Measurements from ENCODE around the gene CCDC40.

CCDC40 gene

DNA sequence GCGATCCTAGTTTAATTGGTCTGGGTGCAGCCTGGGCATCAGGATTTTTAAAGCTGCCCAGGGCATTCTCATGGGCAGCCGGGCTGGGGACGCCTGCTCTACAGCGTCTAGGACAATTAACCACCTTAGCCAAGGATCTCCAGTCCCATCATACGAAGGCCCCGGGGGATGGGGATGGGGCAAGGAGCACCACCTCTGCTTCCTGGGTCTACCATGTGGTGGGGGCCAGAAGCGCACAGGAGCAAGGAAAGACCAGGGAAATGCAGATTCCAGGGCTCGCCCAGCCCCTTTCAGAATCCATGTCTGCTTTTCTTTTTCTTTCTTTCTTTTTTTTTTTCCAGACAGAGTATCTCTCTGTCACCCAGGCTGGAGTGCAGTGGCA, 30.1 kb upstream of the CCDC40 start:
- Mint-ChIP-seq H3K36me3 (peaks cover 0 to 2% of the 10 kb centered on the region in 2 donors), H3K27me3 (peaks cover 4% of the 10 kb centered on the region in 2 donors), H3K9me3 (no peaks in the 10 kb centered on the region), H3K4me1 (peaks cover 11 to 18% of the 10 kb centered on the region in 2 donors), H3K4me3 (peak overlapping the region in 1 of 2 donors; percentile 61), H3K27ac (no peak overlapping the region)
- DNase-seq, result no peak
- no peak for ATAC-seq (replicated peaks)

DNA sequence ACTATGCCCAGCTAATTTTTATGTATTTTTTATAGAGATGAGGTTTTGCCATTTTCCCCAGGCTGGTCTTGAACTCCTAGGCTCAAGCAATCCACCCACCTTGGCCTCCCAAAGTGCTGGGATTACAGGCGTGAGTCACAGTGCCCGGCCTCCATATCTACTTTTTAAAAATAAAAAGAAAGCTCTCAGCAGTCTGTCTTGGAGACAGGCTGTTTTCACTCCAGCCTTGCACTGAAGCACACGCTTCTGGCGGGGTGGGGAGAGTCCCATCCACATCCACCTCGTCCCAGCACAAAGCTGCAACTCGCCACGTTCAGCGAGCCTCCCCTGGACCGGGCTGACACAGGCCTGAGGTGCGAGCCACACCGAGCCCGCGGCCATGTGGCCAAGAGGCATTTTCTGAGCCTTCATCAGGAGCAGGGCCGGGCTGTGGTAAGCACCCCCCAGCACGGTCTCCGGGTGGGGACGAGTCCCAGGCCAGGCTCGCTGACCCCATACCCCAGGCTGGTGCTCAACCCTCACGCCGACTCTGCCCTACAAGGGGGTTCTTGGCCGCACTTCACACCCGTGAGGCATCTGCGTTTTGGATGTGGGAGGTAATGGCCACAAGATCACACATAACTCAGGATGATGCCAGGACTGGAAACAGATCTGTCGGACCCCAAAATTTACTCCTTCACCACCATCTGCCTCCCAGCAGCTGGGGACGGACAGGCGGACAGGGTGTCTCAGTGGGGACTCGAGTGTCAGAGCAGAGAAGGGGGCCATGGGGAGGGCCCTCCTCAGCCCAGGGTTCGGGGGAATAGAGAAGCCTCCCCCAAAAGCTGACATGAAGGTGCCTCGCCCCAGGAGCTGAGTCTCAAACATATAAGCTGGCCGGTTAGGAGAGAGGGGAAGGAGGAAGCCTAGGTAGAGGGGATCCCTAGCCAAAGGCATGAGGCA, 29.4 kb upstream of the CCDC40 start:
- DNase-seq (no peak), ATAC-seq (replicated peaks) (no peak)
- Mint-ChIP-seq H3K4me1 (peaks cover 11 to 18% of the 10 kb centered on the region in 2 donors), H3K4me3 (no peak overlapping the region), H3K9me3 (no peaks in the 10 kb centered on the region), H3K27ac (no peak overlapping the region), H3K36me3 (peaks cover 0 to 2% of the 10 kb centered on the region in 2 donors), H3K27me3 (peaks cover 4% of the 10 kb centered on the region in 2 donors)

DNA sequence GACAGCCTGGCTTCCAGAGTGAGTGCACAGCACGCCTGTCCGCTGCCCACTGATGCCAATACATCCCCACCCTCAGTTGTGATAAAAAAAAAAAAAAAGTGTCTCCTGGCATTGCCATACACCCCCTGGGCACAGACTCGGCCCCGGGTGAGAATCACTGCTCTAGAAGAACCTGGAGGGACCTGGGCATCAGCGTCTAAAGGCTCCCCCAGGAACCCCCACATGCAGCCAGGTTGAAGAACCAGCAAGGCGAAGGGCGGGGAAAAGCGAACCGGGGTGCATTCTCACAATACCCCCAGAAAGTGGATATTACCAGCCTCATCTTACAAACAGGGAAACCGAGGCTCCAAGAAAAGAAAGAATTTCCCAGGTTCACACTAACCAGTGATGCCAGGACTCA, 28.5 kb upstream of the CCDC40 start:
- peaks cover 11 to 18% of the 10 kb centered on the region in 2 donors for H3K4me1 Mint-ChIP-seq
- no peaks in the 10 kb centered on the region for H3K9me3 Mint-ChIP-seq
- ATAC-seq (replicated peaks), result no peak
- H3K36me3 Mint-ChIP-seq, result peaks cover 2 to 3% of the 10 kb centered on the region in 2 donors
- H3K27me3 Mint-ChIP-seq, result peaks cover 4% of the 10 kb centered on the region in 2 donors
- H3K27ac Mint-ChIP-seq, result no peak overlapping the region
- H3K4me3 Mint-ChIP-seq, result no peak overlapping the region
- no peak for DNase-seq

DNA sequence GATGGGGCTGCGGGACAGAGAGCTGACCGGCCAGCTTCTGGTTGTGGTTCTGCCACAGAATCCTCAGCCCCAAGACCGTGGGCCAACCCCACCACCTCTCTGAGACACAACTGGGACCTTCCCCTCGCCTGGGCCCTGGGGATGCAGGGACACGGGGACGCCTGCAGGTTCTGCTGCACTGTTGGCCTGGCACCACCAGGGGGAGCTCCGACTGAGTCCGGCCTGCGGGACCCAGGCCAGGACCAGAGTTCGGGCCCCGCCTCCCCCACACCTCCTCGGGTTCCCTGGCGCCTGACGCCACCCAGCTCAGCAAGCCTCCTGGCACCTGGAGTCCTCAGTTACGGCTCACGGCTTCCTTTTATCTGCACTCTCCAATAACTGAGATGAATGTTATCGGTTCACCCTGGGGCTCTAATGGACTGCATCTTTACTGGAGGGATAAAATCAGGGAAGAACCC, 28.0 kb upstream of the CCDC40 start:
- Mint-ChIP-seq H3K4me1 (peaks cover 11 to 18% of the 10 kb centered on the region in 2 donors), H3K9me3 (no peaks in the 10 kb centered on the region), H3K27me3 (peaks cover 4% of the 10 kb centered on the region in 2 donors), H3K4me3 (no peak overlapping the region), H3K36me3 (peaks cover 2 to 3% of the 10 kb centered on the region in 2 donors), H3K27ac (no peak overlapping the region)
- peak; percentile 92 to 94 for ATAC-seq (replicated peaks)
- peak; percentile 63 for DNase-seq

DNA sequence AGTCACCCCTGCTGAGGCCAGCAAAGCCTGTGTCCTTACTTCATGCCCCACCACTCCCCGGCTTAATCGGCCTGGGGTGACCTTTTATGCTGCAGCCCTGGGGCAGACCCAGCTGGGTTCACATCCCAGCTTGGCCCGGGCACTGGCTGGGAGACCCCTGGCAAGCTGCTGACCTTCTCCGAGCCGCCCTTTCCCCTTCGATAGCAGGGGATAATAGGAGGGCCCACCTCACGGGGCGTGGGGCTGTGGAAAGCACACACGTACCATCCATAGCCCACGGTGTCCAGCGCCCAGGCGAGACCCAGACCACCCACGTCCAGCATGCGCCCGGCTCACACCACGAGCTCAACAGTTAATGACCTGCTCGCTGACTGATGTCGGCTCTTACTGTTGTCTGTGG, 27.6 kb upstream of the CCDC40 start:
- peaks cover 4% of the 10 kb centered on the region in 2 donors for H3K27me3 Mint-ChIP-seq
- H3K36me3 Mint-ChIP-seq, result peaks cover 2 to 3% of the 10 kb centered on the region in 2 donors
- no peak overlapping the region for H3K27ac Mint-ChIP-seq
- H3K9me3 Mint-ChIP-seq, result no peaks in the 10 kb centered on the region
- DNase-seq (no peak), ATAC-seq (replicated peaks) (no peak)
- peaks cover 11 to 18% of the 10 kb centered on the region in 2 donors for H3K4me1 Mint-ChIP-seq
- no peak overlapping the region for H3K4me3 Mint-ChIP-seq

DNA sequence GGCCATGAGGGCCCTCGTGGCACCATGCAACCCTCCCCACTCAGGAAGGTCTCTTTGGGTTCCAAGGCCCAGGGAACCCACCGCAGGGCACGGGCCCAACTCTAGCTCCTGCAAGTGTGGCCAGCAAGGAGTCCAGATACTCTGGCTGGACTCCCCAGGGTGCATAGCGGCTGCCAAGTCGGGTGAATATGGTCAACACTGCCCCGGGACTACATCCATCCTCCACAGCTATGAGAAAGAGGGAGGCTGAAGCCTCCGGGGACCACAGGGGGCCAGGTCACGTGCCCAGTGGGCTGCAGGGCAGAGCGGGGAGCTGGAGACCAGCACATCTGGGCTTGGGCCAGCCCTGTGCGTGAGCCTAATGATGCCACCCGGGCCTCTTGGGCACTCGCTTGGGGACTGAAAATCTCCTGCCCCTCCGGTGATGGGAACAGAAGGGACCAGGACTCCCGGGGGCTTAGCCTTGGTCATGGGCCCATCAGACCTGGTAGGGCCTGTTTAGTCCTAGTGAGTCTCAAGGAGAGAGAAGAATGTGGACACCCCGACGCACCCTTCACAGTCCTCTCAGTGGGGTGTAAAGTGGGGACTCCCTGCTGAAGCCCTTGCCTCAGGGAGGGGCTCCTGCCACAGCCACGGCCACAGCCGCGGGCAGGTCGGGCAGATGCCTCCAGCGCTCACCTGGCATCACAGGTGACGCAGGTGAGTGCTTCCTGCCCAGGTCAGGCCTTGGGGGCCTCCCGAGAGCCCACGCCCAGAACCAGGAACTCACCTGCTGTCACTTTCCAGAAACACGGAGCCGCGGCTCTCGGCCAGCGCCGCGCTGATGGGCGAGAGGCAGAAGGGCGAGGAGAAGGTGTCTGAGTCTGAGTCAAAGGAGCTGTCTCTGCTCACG, 26.8 kb upstream of the CCDC40 start:
- no peak overlapping the region for H3K4me3 Mint-ChIP-seq
- no peak overlapping the region for H3K27ac Mint-ChIP-seq
- DNase-seq (no peak), ATAC-seq (replicated peaks) (no peak)
- peaks cover 5 to 6% of the 10 kb centered on the region in 2 donors for H3K36me3 Mint-ChIP-seq
- peaks cover 3 to 4% of the 10 kb centered on the region in 2 donors for H3K9me3 Mint-ChIP-seq
- H3K27me3 Mint-ChIP-seq, result peaks cover 4% of the 10 kb centered on the region in 2 donors
- peaks cover 11 to 18% of the 10 kb centered on the region in 2 donors for H3K4me1 Mint-ChIP-seq

- peaks cover 11 to 18% of the 10 kb centered on the region in 2 donors for H3K4me1 Mint-ChIP-seq
- H3K9me3 Mint-ChIP-seq, result peaks cover 3 to 4% of the 10 kb centered on the region in 2 donors
- H3K36me3 Mint-ChIP-seq, result peaks cover 6 to 9% of the 10 kb centered on the region in 2 donors
- DNase-seq, result no peak
- H3K4me3 Mint-ChIP-seq, result no peak overlapping the region
- H3K27me3 Mint-ChIP-seq, result peaks cover 4% of the 10 kb centered on the region in 2 donors
- ATAC-seq (replicated peaks), result no peak
- no peak overlapping the region for H3K27ac Mint-ChIP-seq
Measured at GRCh38 chr17:80010283-80010858, 26.1 kb upstream of the CCDC40 start.

DNA sequence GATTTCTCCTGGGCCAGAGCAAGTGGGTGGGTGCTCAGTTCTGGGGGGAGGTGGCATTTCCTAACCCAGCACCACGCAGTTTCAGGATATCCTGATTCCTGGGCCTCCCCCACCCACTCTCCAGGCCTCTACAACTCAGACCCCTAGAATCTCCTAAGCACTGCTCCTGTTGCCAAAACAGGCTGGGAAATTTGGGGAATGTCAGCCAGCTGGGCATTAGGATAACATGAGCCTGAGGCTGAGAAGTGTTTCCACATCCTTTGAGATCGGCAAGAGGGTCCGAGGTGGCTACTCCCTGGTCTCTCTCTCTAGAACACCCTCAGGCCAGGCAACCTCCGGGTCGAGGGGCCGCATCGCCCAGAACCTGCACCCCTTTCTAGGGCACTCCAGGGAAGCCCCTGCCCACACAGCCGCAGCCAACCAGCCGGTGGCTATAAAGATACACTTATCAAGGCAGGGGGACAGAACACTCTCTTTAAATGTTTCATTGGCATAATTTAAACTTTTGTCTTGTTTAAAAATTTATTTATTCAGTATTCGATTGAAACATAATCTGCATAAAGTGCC, 24.4 kb upstream of the CCDC40 start:
- H3K36me3 Mint-ChIP-seq, result peaks cover 6 to 9% of the 10 kb centered on the region in 2 donors
- no peak overlapping the region for H3K27ac Mint-ChIP-seq
- H3K9me3 Mint-ChIP-seq, result peaks cover 3 to 4% of the 10 kb centered on the region in 2 donors
- no peak overlapping the region for H3K4me3 Mint-ChIP-seq
- H3K4me1 Mint-ChIP-seq, result peaks cover 5 to 9% of the 10 kb centered on the region in 2 donors
- peaks cover 0 to 4% of the 10 kb centered on the region in 2 donors for H3K27me3 Mint-ChIP-seq
- no peak for DNase-seq
- no peak for ATAC-seq (replicated peaks)

- H3K4me1 Mint-ChIP-seq, result peaks cover 5 to 9% of the 10 kb centered on the region in 2 donors
- no peak overlapping the region for H3K27ac Mint-ChIP-seq
- DNase-seq, result no peak
- H3K4me3 Mint-ChIP-seq, result no peak overlapping the region
- H3K27me3 Mint-ChIP-seq, result peaks cover 0 to 4% of the 10 kb centered on the region in 2 donors
- no peak for ATAC-seq (replicated peaks)
- H3K9me3 Mint-ChIP-seq, result peaks cover 3 to 4% of the 10 kb centered on the region in 2 donors
- peaks cover 6 to 9% of the 10 kb centered on the region in 2 donors for H3K36me3 Mint-ChIP-seq
Measured at GRCh38 chr17:80012765-80013741, 23.4 kb upstream of the CCDC40 start.

DNA sequence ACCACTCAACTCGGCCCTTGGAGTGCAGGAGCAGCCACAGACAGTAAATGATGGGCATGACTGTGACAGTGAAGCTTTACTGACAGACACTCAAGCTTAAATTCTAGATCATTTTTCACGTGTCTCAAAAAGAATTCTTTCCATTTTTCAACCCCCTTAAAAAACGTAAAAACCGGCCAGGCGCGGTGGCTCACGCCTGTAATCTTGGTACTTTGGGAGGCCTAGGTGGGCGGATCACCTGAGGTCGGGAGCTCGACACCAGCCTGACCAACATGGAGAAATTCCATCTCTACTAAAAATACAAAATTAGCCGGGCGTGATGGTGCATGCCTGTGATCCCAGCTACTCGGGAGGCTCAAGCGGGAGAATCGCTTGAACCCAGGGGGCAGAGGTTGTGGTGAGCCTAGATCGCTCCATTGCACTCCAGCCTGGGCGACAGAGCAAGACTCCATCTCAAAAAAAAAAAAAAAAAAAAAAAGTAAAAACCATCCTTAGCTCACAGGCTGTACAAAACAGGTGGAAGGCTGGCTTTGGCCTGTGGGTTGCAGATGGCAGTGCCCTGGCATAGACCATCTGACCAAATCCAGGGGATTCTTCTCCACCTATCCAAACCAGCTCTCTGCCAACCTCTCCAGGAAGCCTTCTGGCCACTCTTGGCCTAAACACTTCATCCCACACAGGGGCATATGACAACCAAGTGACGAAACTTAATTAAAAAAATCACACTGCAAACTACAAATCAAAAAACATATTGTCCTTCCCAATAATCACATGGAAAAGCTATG, 19.0 kb upstream of the CCDC40 start:
- H3K9me3 Mint-ChIP-seq, result peaks cover 4 to 5% of the 10 kb centered on the region in 2 donors
- ATAC-seq (replicated peaks) (no peak), DNase-seq (no peak)
- peaks cover 6 to 7% of the 10 kb centered on the region in 2 donors for H3K36me3 Mint-ChIP-seq
- no peak overlapping the region for H3K27ac Mint-ChIP-seq
- no peaks in the 10 kb centered on the region for H3K27me3 Mint-ChIP-seq
- no peaks in the 10 kb centered on the region for H3K4me1 Mint-ChIP-seq
- no peak overlapping the region for H3K4me3 Mint-ChIP-seq

DNA sequence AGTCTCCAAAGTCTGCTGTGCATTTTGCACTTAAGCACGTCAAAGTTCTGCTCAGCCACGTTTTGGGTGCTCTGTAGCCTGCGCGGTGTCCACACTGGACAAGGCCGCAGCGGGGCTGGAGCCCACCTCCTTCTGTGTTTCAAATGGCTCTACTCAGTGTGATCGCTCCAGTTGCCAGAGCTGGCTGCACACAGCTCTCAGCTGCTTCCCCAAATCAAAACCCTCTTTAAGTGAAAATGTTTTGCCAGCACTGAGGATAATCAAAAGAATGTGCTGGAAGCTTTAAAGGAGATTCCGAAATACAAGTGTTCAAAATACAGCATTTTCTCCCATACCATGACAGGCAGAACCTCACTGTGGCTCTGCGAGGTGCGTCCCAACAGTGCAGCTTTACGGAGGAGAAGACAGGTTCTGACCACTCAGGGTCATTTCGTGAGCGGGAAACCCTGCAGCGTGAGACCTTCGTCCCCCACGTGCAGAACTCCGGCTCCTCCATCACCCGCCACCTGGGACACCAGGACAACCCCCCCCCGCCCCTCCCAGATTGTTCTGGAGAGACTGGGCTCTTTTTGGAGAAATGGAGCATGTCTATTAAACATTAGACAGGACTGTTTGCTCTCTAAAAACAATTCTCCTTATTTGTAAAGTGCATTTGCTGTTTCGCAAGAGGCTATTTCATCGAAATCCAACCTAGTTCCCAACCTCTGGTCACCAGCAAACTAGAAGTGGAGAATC, 17.4 kb upstream of the CCDC40 start:
- Mint-ChIP-seq H3K27ac (no peak overlapping the region), H3K4me3 (no peak overlapping the region), H3K27me3 (no peaks in the 10 kb centered on the region), H3K36me3 (peaks cover 3 to 7% of the 10 kb centered on the region in 2 donors), H3K9me3 (peaks cover 4% of the 10 kb centered on the region in 2 donors), H3K4me1 (no peaks in the 10 kb centered on the region)
- no peak for DNase-seq
- ATAC-seq (replicated peaks), result no peak

GRCh38 chr17:80021600-80021999, 14.8 kb upstream of the CCDC40 start:
- no peaks in the 10 kb centered on the region for H3K27me3 Mint-ChIP-seq
- no peak overlapping the region for H3K27ac Mint-ChIP-seq
- no peaks in the 10 kb centered on the region for H3K36me3 Mint-ChIP-seq
- no peak for ATAC-seq (replicated peaks)
- no peaks in the 10 kb centered on the region for H3K4me1 Mint-ChIP-seq
- H3K9me3 Mint-ChIP-seq, result peaks cover 0 to 2% of the 10 kb centered on the region in 2 donors
- no peak overlapping the region for H3K4me3 Mint-ChIP-seq
- no peak for DNase-seq
